ENCODE results near the gene ABHD8. TPM values are rescaled to one million over a fixed set of nuclear protein-coding genes. Genes with fewer than 3 reads are reported as not detected.

ABHD8 gene
- total RNA-seq, 1 donor from 2014 or later, result 6.1 TPM

DNA sequence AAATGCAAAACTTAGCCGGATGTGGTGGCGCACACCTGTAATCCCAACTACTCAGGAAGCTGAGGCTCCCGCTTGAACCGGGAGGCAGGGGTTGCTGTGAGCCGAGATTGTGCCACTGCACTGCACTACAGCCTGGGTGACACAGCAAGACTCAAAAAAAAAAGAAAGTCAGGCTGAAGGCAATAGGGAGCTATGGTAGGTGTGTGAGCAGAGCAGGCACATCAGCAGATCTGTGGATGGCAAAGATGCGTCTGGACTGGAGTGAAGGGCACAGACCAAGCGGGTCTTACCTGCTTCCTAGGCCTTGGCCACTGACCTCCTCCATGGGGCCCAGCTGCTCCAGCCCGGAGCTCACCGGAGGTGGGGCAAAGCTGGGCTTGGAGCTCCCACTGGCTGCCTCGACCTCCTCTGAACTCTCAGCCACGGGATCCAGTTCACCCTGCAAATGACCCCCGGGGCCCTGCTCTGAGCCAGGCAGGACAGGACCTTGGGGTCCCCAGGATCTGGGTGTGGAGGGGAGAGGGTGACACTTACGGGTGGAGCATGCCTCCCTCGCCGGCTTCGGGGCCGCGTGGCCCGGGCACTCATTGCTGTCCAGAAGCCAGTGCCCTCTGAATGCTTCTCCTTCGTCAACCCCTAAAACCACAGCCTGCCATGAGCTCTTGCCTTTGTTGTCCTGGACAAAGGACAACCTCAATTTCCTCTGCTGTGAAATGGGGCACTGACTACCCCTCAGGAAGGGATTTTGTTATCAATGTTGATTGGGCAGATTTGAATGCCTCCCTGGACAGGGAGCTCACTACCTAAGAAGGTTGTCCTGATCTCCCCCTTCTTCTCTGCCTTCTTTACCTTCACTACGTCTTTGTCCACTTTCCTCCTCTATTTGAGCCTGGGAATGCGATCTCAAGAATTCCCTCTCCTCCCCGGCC, 39.2 kb downstream of the ABHD8 start:
- TF ChIP-seq, protein P1, sequence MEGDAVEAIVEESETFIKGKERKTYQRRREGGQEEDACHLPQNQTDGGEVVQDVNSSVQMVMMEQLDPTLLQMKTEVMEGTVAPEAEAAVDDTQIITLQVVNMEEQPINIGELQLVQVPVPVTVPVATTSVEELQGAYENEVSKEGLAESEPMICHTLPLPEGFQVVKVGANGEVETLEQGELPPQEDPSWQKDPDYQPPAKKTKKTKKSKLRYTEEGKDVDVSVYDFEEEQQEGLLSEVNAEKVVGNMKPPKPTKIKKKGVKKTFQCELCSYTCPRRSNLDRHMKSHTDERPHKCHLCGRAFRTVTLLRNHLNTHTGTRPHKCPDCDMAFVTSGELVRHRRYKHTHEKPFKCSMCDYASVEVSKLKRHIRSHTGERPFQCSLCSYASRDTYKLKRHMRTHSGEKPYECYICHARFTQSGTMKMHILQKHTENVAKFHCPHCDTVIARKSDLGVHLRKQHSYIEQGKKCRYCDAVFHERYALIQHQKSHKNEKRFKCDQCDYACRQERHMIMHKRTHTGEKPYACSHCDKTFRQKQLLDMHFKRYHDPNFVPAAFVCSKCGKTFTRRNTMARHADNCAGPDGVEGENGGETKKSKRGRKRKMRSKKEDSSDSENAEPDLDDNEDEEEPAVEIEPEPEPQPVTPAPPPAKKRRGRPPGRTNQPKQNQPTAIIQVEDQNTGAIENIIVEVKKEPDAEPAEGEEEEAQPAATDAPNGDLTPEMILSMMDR (IDR thresholded peaks at IDR 0.05; ENCODE audit: insufficient read depth, low read length, severe bottlenecking), result no peak
- H3K4me3 ChIP-seq (ENCODE audit: low read depth, low read length), result no peak overlapping the region
- peaks cover 1% of the 10 kb centered on the region for H3K36me3 ChIP-seq (ENCODE audit: control insufficient read depth, insufficient read depth, low read length)
- no peaks in the 10 kb centered on the region for H3K27me3 ChIP-seq (ENCODE audit: control insufficient read depth, insufficient read depth, low read length)
- FAIRE-seq, result no peak
- no peak for DNase-seq (ENCODE audit: low read depth)

DNA sequence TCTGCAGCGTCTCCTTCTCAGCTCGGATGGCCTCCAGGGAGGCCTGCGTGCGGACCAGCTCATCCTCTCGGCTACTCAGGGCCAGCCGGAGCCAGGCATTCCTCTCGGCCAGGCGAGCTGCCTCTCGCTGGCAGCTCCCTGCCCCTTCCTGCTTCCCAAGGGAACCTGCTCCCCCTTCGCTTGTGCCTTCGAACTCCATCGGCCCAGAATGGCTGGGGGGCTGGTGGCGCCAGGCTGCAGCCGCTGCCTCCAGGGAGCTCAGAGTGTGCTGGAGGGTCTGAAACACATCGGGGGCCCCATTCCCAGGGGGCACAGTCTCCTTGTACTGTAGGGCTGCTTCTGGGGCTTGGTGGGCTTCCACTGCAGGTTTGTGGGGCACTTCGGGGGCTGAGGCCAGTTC, 40.7 kb downstream of the ABHD8 start:
- DNase-seq (ENCODE audit: low read depth) (no peak), FAIRE-seq (no peak)
- H3K27me3 ChIP-seq (ENCODE audit: control insufficient read depth, insufficient read depth, low read length), result no peaks in the 10 kb centered on the region
- no peak overlapping the region for H3K4me3 ChIP-seq (ENCODE audit: low read depth, low read length)
- no peaks in the 10 kb centered on the region for H3K36me3 ChIP-seq (ENCODE audit: control insufficient read depth, insufficient read depth, low read length)
- TF ChIP-seq, protein P1 (IDR thresholded peaks at IDR 0.05; ENCODE audit: insufficient read depth, low read length, severe bottlenecking), result no peak

DNA sequence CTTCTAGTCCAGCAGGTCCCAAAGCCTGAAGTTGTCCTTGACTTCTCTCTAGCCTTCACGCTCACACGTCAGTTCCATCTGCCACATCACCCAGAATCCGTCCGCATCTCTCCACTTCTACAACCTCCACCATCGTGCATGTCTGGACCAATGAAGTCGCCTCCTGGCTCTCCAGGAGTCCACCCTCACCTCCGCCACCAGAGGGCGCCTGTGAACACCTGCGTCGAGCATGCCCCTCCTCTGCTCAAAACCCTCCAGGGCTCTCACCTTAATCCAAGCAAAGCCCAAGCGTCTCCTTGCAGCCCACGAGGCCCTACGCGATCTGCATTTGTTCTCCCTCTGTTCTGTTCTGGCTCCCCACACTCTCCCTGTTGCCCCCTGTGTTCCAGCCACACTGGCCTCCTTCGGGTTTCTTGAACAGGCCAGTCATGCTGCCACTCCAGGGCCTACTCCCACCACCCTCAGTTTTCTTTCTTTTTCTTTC, 42.3 kb downstream of the ABHD8 start:
- peak; percentile 67 for DNase-seq (ENCODE audit: low read depth)
- Histone ChIP-seq H3K27me3 (ENCODE audit: control insufficient read depth, insufficient read depth, low read length) (no peaks in the 10 kb centered on the region), H3K4me3 (ENCODE audit: low read depth, low read length) (no peak overlapping the region), H3K36me3 (ENCODE audit: control insufficient read depth, insufficient read depth, low read length) (no peaks in the 10 kb centered on the region)
- TF ChIP-seq, protein P1 (IDR thresholded peaks at IDR 0.05; ENCODE audit: insufficient read depth, low read length, severe bottlenecking), result peak; percentile 99
- FAIRE-seq, result no peak

DNA sequence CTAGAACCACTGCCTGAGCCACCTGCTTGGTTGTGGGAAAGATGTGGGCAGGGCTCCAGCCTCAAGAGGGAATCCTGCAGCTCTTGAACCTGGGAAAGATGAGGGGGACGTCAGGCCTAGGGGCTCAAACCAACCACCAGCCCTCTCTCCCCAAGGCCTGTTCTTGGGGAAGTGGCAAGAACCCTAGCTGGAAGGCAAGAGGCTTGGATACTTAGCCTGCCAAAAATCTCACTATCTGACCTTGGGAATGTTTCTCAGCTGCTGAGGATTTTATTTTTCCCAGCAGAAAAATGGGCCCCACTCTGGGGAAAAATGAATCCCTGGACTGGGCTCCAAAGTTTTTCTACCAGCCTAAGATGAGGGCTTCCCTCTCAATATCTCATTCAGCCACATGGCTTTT, 43.3 kb downstream of the ABHD8 start:
- Histone ChIP-seq H3K4me3 (ENCODE audit: low read depth, low read length) (no peak overlapping the region), H3K27me3 (ENCODE audit: control insufficient read depth, insufficient read depth, low read length) (no peaks in the 10 kb centered on the region), H3K36me3 (ENCODE audit: control insufficient read depth, insufficient read depth, low read length) (no peaks in the 10 kb centered on the region)
- FAIRE-seq (no peak), DNase-seq (ENCODE audit: low read depth) (no peak)
- TF ChIP-seq, protein P1 (IDR thresholded peaks at IDR 0.05; ENCODE audit: insufficient read depth, low read length, severe bottlenecking), result no peak

DNA sequence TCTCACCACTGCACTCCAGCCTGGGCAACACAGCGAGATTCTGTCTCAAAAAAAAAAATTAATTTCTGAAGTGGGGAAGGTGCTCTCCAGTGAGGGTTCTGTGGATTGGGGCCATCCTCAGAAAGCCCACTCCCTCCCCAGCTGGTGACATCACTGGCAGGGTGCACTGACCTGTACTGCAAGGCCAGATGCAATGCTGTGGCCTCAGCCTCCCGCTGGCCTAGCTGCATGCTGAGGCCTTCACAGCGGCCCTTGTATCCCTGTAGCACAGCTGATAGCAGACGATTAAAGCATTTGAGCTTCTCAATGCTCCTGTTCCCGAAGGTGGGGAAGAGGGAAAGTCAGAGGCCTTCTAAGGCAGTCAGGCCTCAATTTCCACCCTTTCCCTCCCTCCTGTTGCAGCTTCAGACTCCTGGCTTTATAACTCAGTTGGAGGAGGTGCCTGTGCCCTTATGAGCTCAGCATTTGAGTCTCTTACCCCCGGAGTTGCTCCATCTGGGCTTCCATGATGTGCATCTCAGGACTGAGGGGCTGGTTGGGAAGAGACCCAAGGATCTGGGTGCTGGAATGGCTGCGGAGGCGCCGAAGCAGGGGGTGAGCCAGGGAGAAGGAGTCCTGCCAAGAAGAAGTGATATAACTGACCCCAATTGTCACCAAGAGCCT, 44.0 kb downstream of the ABHD8 start:
- FAIRE-seq, result no peak
- Histone ChIP-seq H3K4me3 (ENCODE audit: low read depth, low read length) (no peak overlapping the region), H3K27me3 (ENCODE audit: control insufficient read depth, insufficient read depth, low read length) (no peaks in the 10 kb centered on the region), H3K36me3 (ENCODE audit: control insufficient read depth, insufficient read depth, low read length) (no peaks in the 10 kb centered on the region)
- TF ChIP-seq, protein P1 (IDR thresholded peaks at IDR 0.05; ENCODE audit: insufficient read depth, low read length, severe bottlenecking), result no peak
- no peak for DNase-seq (ENCODE audit: low read depth)

Measured in bronchial epithelial cell (primary cell).